Stimulated activated naive CD4-positive, alpha-beta T cell treated with Interleukin-2 at 50 U/mL for 16 hours (primary cell): Measurements from ENCODE around the gene OTOP3.

Experiments used
- DNase-seq: peaks from one replicate; lab custom pipeline; 2025; lab: John Stamatoyannopoulos, UW

Gene OTOP3

GRCh38 chr17:74987418-74987908 lies 51.8 kb downstream of the OTOP3 start, which contains the start of gene CDR2L:
TSS of gene CDR2L (plus strand) at chr17:74987632. CDS start at chr17:74988044, 412 bp downstream.
- peak; percentile 86 for DNase-seq

GRCh38 chr17:74987909-74988711 lies 52.4 kb downstream of the OTOP3 start:
- DNase-seq, result peak; percentile 9

- DNase-seq, result no peak
Measured at GRCh38 chr17:74990581-74991105, 54.9 kb downstream of the OTOP3 start.

GRCh38 chr17:74992223-74992622 lies 56.5 kb downstream of the OTOP3 start:
- DNase-seq, result no peak

GRCh38 chr17:74994440-74994839 lies 58.7 kb downstream of the OTOP3 start:
- DNase-seq, result no peak

- no peak for DNase-seq
Measured at GRCh38 chr17:74995847-74996246, 60.1 kb downstream of the OTOP3 start.

- no peak for DNase-seq
Measured at GRCh38 chr17:74998783-74999182, 63.1 kb downstream of the OTOP3 start.

- DNase-seq, result no peak
Measured at GRCh38 chr17:74999523-74999922, 63.8 kb downstream of the OTOP3 start.
